Fibroblast of skin of left quadriceps (primary cell): Measurements from ENCODE around the gene NPR2.

ENCODE experiments used
- DNase-seq, 2 experiments: peaks; one replicate each; pipeline ENCODE4 v3.0.0-alpha.2; 2013; ENCODE audit warnings: low read depth in 2 of 2

NPR2 gene

DNA sequence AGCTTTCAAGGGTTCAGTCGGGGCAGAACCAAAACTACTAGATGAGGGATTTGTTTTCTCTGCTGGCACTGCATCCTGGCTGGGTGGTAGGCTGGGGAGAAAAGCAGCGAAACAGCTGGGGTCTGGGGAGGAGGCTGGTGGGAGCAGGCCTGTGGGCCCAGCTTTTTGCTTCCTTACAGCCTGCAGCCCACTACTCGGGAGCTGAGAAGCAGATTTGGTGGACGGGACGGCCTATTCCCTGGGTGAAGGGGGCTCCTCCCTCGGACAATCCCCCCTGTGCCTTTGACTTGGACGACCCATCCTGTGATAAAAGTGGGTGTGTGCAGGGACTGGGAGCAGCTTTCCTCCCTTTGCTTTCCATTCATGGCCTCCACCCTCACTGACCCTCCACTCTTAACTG, 9.1 kb downstream of the NPR2 start:
- DNase-seq = no peak

DNA sequence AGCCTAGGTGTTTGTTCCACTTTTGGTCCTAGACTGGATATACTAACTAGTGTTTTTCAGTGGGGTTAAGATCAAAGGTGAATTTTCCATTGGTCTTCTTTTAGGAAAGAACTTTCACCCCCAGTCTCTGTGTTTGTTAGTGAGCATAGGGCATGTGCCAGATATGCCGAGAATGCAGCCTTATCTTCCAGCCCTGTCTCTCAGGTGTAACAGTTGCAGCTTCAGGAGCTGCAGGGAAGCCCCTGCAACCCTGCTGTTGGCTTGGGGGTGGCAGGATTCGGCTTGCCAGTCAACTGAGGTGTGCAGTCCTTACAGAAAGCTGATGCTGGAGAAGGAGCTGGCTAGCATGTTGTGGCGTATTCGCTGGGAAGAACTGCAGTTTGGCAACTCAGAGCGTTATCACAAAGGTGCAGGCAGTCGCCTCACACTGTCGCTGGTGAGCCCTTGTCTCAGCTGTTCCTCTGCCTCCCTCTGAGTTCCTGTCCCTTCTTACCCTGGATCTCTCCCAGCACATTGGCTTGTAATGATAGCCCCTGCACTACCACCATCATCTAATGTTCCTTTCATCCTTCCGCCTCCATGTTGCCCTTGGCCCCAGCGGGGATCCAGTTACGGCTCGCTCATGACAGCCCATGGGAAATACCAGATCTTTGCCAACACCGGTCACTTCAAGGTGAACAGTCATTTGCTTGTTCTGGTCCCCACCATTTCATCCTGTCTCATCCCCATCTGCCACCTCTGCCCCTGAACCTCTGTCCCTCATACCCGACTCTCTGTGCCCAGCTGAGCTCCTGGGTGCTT, 10.1 kb downstream of the NPR2 start:
- DNase-seq = no peak

DNA sequence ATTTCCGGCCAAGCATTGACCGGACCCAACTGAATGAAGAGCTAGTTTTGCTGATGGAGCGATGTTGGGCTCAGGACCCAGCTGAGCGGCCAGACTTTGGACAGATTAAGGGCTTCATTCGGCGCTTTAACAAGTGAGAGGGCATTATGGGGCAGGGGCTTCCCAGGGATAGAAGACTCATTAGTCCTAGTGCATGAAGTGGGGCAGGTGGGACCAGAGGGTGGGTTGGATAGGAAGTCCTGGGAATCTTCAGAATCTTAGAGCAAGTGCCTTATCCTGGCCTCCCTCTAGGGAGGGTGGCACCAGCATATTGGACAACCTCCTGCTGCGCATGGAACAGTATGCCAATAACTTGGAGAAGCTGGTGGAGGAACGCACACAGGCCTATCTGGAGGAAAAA, 14.7 kb downstream of the NPR2 start:
- no peak for DNase-seq

DNA sequence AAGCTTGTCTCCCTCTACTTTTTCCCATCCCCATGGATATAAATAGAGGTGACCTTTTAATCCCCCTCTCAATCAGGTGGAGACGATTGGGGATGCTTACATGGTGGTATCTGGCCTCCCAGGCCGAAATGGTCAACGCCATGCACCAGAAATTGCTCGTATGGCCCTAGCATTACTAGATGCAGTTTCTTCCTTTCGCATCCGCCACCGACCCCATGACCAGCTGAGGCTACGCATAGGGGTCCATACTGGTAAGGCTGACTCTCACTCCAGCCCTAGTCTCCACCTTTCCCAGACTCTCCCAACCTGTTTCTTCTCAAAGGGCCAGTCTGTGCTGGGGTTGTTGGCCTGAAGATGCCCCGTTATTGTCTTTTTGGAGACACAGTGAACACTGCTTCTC, 17.0 kb downstream of the NPR2 start:
- DNase-seq = no peak

DNA sequence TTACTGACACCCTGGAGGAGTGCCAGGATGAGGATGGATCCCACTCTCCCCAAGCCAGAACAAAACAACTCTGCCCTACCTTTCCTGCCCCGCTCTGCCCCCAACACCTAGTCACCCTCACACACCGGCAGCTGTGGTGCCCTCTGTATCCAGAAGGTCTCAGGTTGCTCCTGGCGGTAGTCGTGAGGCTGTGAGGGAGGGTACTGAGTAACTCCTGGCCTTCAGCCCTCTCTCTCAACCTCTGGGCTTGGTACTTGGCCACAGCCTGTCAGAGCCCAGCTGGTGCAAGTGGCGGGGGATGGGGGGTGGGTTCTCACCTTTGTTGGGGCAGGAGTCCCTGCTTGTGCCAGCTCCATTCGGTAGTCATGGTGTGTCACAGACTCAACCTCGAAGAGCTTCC, 18.7 kb downstream of the NPR2 start:
- DNase-seq = no peak

DNA sequence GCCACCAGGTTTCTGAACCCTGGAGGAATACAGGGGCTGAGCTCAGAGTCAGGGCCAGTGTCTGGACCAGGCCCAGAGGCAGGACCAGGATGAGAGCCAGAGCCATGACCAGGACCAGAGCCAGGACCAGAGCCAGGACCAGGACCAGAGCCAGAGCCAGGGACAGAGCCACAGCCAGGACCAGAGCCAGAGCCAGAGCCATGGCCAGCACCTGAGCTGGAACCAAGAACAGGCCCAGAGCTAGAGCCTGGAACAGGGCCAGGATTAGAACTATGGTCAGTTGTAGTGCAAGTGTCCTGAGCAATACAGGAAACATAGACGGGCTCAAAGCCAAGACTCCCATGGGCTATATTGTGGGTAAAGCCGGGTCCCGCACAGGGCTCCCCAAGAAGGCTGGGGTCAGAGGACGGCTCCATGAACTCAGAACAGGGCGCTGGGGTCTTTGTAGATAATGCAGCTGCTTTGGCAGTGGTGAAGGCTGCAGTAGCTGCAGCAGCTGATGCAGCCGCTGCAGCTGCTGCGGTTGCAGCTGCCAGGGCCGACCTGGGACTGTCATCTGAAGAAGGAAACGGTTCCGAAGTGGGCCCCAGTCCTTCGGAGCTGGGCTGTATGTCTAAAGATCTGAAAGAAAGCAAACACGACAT, 20.1 kb downstream of the NPR2 start:
- no peak for DNase-seq

DNA sequence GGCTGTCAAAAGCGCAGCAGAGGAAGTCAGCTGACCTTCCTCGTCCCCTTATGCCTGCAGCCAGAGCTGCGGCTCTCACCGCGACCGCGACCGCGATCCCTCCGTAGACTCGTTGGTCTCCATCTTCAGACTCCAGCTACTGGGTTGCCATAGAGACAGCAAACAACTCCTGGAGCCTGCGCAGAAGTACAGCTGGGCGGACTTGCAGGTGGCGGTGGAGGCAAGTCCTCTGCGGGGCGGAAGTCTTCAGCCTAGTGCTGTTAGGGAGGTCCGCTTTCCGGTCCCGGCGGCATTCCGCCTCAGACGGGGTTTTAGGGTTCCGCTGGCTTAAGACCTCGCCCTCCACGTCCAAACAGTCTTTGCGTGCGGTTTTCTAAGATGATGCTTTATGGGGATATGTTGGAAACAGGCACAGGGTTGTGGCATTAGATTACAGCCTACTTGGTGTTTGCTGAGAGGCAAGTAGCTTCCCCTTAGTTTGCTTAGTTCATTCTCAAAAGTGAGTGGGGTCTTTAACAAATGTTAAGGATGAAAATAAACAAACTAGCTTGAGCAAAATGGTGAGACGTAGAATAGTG, 20.7 kb downstream of the NPR2 start, which contains the start of gene SPAG8:
Gene SPAG8 (minus strand): TSS at position 238 of the 578 bp plus-strand sequence. CDS start 115 bp downstream, at position 123.
- peak; percentile 86 to 88 for DNase-seq

DNA sequence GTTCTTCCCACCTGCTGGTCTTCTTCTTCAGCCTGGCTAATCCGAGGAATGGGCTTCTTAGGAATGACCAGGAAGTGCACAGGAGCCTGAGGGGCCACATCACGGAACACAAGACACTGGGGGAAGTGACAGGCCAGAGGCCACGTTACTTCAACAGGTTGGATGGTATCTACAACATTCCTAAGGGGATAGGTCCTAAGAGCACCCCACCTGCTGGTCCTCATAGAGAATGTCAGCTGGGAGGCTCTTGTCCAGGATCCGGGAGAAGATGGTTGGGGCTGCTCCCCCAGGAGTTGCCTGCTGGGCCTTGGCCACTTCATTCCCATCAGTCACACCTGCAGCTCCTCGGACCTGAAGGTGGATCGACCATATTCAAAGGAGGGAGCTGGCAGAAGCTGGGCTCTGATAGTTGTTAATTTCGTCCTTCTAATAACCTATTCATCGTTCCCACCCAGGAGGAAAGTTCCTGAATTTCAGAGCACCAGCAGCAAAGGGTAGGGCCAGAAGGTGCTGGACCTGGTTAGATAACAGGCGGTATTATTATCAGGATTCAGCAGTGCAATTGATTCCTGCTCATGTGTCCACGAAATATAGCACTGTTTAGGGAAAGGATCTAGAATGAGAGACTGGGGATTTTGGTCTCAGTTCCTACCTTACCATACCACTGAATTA, 22.2 kb downstream of the NPR2 start:
- no peak for DNase-seq

DNA sequence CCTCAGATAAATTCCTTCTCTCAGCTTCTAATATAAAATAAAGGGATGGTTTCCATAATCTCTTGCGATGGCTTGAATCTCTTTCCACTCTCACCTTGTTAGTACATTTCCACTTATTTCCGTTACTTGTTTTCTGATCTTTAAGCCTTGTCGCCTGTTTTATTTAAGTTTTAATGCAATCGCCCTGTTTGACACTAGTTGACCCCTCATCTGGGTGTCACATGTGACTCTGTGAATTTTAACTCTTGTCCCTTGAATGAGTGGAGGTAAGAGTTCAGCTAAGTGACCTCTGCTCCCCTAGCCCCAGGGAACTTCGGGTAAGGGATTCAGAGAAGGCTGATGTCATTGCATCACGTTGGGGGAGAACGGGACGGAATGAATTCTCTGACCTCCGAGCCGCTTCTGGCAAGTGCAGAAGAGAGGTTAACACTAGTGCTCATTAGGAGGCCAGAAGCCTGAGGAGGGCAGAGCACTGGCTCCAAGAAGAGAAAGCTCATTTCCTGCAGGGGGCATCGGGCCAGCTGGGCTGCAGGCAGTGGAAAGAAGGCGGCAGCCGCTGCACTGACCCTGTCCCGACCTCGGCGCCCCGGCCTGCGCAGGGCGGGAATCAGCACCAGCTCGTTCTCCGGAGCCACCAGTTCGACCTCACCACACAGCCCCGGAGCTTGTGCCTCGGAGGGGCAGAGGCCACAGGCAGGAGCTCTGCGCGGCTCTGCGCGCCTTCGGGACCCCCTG, 22.9 kb downstream of the NPR2 start:
- no peak for DNase-seq

DNA sequence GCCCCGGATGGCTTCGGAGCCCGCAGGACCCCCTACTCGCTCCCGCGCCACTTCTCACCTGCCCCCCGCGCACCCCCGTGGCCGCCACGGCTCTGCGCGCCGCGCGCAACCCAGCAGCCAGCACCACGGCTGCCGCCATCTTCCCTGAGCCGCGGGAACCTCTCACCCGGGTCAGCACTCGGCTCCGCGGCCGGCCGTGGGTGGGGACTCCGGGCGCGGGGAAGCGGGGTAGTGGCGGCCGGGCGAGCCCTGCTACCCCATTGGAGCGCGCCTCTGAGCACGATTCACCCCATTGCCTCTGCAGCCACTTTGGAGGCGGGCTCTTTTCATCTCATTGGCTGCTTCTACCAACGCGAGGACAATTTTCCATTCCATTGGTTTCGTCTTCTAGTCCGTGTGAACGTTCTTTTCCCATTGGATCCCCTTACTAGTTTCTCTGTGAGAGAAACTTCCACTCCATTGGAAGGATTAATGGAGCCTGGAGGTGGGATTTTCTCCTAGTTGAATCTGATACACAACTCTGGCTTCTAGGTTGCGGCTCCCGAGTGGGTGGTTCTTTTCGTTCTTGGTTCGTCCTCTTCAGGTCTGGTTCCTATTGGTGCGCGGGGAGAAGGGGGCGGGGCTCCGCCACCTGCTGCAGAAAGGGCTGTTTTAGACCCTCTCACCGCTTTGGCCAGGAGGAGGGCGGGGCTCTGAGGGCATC, 23.6 kb downstream of the NPR2 start, which contains the start of gene HINT2:
Gene HINT2 (minus strand): TSS at position 202 of the 703 bp plus-strand sequence. CDS start 63 bp downstream, at position 139.
- peak; percentile 99 for DNase-seq

DNA sequence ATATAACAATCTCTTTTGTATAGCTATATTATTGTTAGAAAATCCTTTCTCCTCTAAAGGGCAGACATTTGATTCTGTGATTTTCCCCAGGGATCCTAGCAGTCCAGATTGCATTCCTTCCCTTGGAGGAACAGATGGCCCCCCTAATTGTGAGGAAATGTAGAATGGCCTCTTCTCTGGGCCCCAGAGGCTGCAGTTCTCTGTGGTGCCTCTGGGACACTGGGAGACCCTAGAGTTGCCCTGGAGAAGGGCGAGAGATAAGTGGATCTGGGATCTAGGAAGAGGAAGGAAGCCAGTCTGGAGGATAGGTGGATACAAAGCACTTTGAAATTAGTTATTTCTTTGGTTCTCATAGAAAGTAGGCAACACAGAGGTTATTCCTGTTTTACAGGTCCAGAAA, 25.3 kb downstream of the NPR2 start:
- DNase-seq = no peak

DNA sequence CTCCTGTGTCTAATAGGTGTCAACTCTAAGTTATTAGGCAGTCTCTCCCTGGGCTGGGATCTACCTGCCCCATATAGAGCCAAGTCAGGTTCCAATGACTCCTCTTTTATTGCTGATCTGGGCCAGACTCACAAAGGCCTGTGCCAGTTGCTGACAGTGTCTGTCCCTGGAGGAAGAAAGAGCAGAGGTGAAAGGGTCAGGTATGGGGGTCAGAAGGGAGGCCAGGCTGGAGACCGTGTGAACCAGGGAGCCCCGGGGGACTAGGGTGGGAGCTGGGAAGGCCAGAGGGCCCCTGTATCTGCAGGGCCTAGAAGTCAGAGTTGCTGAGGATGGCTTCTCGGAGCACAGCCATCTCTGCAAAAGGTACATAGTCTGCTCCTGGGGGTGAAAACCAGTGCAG, 26.9 kb downstream of the NPR2 start:
- no peak for DNase-seq

DNA sequence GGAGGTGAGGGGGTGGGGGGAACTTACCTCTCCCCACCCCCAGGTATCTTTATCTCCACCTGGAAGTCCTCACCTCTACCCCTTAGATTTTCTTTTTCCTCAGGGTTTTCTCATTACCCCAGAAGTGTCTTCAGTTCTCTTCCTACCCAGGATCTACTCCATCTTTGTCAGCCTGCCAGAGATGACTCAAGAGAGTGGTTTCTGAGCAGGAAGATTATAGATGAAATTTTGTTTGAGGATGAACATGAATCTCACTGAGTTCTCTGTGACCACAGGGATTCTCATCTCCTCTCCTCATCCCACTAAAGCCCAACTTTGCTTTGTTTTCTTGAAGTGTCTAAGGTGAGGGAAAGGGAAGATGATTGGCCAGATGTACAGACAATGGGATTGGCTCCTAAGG, 28.7 kb downstream of the NPR2 start:
- peak; percentile 51 to 55 for DNase-seq

DNA sequence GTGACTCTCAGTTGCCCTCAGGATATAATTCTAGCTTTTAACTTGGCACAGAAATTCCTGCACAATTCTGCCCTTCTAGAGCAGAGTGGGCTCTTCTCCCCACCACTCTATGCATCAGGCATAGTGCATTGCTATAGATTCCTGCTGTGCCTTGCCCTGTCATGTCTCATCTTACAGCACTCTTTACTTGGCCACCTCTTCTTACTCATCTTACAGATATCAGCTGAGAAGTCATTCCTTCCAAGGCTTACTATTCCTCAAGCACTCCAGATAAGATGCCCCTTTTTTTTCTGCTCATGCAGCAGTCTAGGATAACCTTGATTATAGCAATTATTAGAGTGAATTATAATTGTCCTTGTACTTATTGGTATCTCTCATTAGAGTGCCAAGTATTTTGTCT, 31.5 kb downstream of the NPR2 start:
- DNase-seq = no peak

DNA sequence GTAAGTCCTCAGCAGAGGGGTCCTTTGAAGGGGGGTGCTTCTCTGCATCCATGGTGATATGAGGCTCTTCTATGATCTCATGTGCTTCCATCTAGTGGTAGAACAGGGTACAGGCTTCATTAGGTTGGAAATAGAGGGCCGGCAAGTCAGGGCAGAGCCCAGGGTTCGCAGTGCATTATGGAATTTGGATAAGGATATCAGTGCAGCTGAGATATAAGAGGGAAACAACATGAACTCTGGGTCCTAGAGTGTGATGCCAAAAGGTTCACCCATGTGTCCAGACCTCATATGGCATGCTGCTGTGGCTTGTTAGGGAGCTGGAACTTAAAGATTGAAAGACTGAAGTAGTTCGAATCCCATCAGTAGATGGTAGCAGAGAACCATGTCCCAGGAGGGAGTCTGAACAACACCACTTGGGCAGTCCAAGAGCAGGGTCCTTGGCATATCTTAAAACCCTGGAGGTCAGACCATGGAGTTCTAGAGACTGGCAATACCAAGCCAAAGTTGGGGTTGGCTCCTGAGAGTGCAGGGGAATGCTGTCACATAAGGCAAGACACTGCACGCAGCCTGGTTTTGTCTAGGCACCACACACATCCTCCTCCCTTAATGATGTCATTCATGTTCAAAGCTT, 34.8 kb downstream of the NPR2 start:
- DNase-seq = peak; percentile 34 to 38

DNA sequence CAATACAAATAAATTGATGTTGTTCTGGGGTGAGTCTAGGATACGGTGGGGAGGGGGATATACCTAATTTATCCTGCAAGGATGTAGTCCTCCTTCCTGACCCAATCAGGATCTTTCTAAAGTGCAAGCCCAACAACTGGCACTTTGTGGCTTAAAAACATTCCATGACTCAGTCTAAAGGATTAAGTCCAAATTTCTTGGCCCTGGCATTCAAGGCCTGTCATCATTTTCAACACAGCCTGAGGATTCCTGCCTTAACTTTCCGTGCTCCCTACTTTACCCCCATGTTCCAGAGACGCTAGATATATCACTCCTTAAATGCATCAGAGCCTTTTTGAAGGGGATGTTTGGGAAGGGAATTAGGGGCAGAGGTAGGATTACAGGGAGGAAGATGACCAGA, 36.1 kb downstream of the NPR2 start:
- peak in 1 of 2 experiments; percentile 32 for DNase-seq

DNA sequence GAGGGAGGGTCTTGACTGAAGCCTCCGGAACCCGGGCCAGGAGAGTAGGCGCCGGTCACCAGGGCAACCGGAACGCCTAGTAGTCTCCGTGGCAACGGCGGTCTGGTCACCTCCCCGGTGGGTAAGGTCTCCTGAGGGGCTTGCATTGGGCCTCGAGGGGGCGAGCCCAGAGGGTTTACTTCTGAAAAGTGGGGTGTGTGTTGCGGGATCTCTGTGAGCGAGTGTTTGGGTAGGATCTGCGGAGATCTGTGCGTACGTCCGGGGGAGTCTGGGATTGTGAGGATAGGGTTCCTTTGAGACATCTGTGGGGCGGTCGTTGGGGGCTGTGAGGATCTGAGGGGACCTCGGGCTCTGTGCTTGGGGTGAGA, 37.3 kb downstream of the NPR2 start, which contains the start of gene FAM221B:
Gene FAM221B (minus strand): TSS at position 17 of the 368 bp plus-strand sequence. CDS start 2,571 bp downstream, outside the sequence.
- DNase-seq = no peak

DNA sequence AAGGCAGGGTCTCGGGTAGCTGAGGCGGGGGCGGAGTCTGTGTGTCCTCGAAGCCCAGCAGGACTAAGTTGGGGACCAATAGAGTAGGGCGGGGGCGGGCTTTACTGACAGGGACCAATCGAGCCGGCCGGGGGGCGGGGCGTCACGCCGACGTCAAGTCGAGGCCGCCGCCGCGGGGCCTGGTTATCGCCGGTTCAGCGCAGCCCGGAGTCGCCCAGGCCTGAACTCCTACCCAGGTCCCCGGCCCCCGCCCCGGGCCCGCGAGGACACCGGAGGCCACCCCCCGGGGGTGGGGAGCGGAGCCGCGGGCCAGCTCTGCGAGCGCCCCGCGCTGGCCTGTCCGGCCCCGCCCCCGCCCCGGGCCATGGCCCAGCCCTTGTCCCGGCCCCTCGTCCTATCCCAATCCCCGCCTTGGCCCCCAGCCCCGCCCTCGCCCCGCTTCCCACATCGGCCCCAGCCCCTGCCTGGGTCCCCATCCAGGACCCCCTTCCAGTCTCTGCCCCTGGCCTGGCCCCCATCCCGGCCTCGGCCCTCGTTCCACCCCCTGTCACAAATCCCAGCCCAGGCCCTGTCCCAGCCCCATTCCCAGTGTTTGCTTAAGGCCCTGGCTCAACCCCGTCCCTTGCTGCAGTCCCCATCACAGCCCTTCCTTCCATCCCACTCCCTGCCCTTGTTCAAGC, 37.8 kb downstream of the NPR2 start, which contains the start of gene TMEM8B:
Gene TMEM8B (plus strand): TSS at position 145 of the 680 bp plus-strand sequence. CDS start 220 bp downstream, at position 365.
- DNase-seq = peak; percentile 76 to 79

DNA sequence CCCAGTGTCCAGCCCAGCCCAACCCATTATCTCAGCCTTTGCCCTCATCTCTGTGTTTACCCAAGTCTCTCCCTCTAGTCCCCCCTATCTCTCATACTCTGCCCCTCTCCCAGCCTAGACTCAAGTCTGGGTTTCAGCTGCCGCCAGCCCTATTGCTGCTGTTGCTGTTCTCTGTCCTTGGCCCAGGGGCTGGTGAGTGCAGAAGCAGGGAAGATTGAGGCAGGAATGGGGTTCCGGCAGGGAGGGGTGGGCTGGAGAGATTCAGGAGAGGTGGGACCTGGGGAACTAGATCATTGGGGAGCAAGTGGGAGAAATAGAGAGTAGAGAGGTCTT, 38.3 kb downstream of the NPR2 start:
- no peak for DNase-seq

DNA sequence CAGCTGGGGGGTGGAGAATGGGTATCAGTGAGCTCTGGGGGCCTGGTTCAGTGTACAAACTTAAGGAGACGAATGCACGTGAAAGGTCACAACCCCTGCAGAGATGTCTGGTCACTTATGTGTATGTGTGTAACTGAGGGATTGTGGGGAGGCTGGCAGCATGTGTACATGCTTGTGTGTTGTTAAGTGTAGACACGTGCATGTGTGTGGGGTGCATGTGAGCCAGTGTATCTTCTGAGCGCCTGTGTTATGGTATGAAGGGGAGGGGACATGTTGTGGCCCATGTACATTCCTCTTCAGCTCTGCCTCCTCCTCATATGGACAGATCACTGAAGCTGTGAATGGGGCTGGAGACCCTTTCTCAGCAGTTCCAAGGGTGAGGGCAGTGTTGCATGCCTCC, 39.6 kb downstream of the NPR2 start:
- DNase-seq = no peak
